GM13977 (cell line): ENCODE measurements around the gene RBP3.

Experiments
- DNase-seq: peaks from one replicate; pipeline ENCODE4 v3.0.0; 2012; ENCODE audit warnings: low spot score
- in situ Hi-C: fragments of 300-500 bp; cut with MboI; formaldehyde crosslinking; loops from one replicate; pipeline ENCODE4 v1.12.0; 2022; ENCODE audit warnings: low sequenced_read_pairs, low pct_unique_long_range_greater_than_20kb, mixed read lengths, inconsistent platforms; ENCODE audit not compliant: unreplicated experiment
- TF ChIP-seq, protein P1 (sequence below): IDR thresholded peaks from 2 replicates; pipeline ENCODE4 v1.5.1; 2012; ENCODE audit warnings: mild to moderate bottlenecking, control low read depth; ENCODE audit not compliant: insufficient read depth; ENCODE audit errors: extremely low read depth, missing control alignments

The RBP3 gene

DNA sequence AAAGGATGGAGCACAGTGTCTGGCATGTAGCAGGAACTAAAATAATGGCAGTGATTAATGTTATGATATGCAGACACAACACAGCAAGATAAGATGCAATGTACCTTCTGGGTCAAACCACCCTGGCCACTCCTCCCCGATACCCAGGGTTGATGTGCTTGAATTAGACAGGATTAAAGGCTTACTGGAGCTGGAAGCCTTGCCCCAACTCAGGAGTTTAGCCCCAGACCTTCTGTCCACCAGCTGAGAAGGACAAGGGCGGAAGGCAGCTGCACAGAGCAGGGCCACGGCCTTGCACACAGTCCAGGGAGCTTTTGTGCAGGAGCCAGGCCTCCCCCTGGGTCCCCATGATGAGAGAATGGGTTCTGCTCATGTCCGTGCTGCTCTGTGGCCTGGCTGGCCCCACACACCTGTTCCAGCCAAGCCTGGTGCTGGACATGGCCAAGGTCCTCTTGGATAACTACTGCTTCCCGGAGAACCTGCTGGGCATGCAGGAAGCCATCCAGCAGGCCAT lies at the start of gene RBP3:
Gene RBP3, plus strand, starts transcription at position 226 of the 514 bp plus-strand sequence. Its CDS starts 122 bp downstream, at position 348.
- TF ChIP-seq, protein P1, sequence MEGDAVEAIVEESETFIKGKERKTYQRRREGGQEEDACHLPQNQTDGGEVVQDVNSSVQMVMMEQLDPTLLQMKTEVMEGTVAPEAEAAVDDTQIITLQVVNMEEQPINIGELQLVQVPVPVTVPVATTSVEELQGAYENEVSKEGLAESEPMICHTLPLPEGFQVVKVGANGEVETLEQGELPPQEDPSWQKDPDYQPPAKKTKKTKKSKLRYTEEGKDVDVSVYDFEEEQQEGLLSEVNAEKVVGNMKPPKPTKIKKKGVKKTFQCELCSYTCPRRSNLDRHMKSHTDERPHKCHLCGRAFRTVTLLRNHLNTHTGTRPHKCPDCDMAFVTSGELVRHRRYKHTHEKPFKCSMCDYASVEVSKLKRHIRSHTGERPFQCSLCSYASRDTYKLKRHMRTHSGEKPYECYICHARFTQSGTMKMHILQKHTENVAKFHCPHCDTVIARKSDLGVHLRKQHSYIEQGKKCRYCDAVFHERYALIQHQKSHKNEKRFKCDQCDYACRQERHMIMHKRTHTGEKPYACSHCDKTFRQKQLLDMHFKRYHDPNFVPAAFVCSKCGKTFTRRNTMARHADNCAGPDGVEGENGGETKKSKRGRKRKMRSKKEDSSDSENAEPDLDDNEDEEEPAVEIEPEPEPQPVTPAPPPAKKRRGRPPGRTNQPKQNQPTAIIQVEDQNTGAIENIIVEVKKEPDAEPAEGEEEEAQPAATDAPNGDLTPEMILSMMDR: no peak
- DNase-seq: no peak
- in situ Hi-C loops: no loop called here

DNA sequence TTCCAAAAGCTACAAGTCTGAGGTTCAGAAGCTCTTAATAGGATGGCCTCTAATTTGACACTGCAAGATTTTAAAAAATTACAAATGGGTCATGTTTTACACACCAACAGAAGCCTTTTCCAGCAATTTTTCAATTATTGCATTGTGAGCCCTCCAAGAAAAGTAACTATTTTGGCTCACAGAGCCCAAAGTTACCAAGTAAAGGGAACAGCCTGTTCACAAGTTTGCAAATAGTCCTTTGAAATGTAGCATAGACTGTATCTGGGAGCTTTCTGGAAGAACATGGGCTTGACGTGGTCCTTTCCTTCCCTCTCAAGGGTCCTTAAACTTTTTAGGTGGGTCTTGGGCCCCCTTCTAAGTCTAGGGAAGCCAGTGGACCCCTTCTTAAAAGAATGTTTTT lies 49.4 kb upstream of the RBP3 start:
- TF ChIP-seq, protein P1: no peak
- DNase-seq: no peak
- in situ Hi-C loops: no loop called here

DNA sequence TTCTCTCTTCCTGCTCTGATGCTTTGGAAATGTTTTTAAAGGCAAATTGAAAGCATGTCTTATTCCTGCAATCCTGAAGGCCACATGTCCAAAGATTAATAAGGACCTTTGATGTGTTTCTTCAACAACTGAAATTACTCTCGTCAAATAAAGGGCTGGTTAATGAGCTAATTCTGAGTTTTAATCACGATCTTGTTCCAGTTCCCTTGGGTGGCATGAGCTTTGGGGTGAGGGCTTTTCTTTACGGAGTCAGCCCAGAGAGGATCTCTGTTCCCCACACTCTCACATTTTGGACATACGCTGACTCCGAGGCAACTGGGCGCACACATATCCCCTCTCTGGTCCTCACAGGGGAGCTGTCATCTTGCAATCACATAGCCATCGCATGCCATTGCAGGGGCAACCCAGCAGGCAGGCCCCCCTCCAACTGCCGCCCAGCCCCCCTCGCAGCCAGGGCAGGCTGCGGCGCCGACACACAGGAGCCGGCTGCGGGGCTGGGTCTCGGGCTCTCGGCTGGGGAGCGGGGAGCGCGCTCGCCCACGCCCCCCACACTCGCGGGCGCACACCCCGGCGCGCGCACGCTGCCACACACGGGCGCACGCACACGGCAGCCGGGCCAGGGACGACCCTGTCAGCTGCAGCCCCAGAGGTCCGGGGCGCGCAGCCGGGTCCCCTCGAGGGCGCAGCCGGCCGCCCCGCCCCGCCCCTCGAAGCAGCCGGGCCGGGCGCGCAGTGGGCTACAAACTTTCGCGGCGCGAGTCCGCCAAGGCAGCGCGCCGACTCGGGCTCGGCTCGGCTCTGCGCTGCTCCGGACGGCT lies 48.3 kb upstream of the RBP3 start, which contains the start of gene GDF10:
Gene GDF10, plus strand, starts transcription at position 587 of the 818 bp plus-strand sequence. CDS start 455 bp downstream, outside the sequence.
- in situ Hi-C loops: no loop called here
- no peak for DNase-seq
- TF ChIP-seq, protein P1: no peak

DNA sequence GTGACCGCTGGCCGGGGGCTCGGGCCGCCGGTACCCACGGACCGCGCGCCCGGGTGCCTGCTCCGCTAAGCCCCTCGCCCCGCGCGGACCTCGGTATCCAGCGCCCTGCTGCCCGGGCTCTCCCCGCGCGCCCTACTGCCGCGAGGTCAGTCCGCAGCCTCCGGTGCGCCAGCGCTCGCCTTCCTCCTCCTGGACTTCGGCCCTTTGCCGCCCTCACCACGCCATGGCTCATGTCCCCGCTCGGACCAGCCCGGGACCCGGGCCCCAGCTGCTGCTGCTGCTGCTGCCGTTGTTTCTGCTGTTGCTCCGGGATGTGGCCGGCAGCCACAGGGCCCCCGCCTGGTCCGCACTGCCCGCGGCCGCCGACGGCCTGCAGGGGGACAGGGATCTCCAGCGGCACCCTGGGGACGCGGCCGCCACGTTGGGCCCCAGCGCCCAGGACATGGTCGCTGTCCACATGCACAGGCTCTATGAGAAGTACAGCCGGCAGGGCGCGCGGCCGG lies 47.7 kb upstream of the RBP3 start:
- no peak for DNase-seq
- in situ Hi-C loops: no loop called here
- TF ChIP-seq, protein P1: no peak

DNA sequence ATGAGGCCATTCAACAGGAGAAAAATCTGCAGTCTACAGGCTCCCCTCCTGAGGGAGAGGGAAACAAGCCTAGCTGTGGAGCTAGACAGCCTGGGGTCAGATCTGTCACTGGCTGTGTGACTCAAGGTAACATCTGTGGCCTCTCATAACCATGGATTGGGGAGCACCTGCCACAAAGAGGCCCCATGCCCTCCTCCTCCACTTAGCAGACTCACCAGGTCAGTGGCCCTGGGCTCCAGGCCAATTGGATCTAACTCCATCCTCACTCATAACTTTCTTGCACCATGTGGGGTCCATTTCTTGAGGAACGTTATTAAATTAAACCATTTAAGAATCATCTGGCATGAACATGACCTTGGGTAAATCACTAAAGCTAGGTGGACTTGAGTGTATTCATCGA lies 46.3 kb upstream of the RBP3 start:
- in situ Hi-C loops: no loop called here
- TF ChIP-seq, protein P1: no peak
- DNase-seq: no peak

DNA sequence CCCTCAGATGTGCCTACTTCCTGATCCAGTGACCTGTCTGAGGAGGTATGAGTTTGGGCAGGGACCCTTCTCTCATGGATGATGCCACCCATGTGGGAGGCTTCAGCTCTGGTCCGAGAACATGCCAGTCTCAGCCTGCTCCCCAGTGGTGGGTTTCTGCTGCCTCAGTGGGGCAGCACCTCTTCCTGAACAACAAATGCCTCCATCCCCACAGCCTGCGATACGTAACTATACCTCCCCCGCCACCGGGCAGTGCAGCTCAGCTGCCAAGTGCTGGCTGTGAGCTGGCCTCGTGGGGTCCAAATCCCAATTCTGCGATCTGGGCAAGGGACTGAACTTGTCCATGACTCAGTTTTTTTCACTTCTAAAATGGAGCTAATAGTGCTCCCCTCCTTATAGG lies 45.1 kb upstream of the RBP3 start:
- in situ Hi-C loops: no loop called here
- TF ChIP-seq, protein P1: no peak
- no peak for DNase-seq
